Measurements from ENCODE around the gene TRIM63.

TRIM63 gene

GRCh38 chr1:26066857-26067256, 573 bp downstream of the TRIM63 start:
- no peak for TF ChIP-seq CTCF (IDR thresholded peaks at IDR 0.05; ENCODE audit: low read depth, low read length)
- DNase-seq (ENCODE audit: extremely low read depth, low read depth): no peak

GRCh38 chr1:26066160-26066559, 1.3 kb downstream of the TRIM63 start:
- TF ChIP-seq CTCF (IDR thresholded peaks at IDR 0.05; ENCODE audit: low read depth, low read length): no peak
- DNase-seq (ENCODE audit: extremely low read depth, low read depth): no peak

DNA sequence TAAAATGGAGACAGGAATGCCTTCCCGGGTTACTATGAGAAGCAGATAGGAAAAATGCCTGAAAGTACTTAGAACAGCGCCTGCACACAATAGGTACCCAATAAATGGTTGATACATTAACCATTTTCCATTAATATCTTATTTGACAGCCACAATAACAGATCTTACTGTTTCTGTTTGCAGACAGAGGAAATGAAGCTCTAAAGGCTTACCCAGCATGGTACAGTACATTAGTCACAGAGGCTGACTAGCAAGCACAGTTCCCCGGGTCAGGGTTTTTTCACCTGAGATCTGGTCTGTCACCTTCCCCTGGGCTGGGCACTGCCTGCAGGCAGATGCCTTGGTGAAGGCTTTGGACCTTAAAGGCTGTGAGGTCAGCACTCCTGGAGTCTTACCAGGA, 2.9 kb downstream of the TRIM63 start:
- no peak for DNase-seq (ENCODE audit: extremely low read depth, low read depth)
- TF ChIP-seq CTCF (IDR thresholded peaks at IDR 0.05; ENCODE audit: low read depth, low read length): no peak

- DNase-seq (ENCODE audit: extremely low read depth, low read depth): no peak
- no peak for TF ChIP-seq CTCF (IDR thresholded peaks at IDR 0.05; ENCODE audit: low read depth, low read length)
These were observed 6.4 kb downstream of the TRIM63 start for GRCh38 chr1:26060832-26061574.

GRCh38 chr1:26059906-26060305, 7.5 kb downstream of the TRIM63 start:
- no peak for TF ChIP-seq CTCF (IDR thresholded peaks at IDR 0.05; ENCODE audit: low read depth, low read length)
- DNase-seq (ENCODE audit: extremely low read depth, low read depth): no peak

DNA sequence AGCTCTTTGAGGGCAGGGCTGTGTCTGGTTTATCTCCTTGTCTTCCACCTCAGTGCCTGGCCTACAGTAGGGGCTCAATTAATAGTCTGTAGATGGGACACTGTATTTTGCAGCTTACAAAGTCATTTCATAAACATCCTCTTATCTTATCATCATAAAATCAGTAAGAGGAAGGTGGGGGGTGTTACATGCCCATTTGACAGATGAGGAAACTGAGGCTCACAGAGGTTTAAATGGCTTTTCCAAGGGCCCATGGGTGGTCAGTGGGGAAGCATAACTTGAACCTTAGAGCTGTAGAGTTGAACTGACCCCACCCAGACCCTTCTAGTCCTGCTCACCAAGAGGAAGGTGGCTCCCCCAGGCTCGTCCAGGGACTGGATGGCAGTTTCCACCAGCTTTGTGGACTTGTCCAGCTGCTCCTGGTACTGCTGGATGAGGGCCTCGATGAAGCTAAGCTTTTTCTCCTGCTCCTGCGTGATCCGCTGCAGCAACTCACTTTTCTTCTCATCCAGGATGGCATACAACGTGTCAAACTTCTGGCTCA, 9.3 kb downstream of the TRIM63 start:
- TF ChIP-seq CTCF (IDR thresholded peaks at IDR 0.05; ENCODE audit: low read depth, low read length): no peak
- no peak for DNase-seq (ENCODE audit: extremely low read depth, low read depth)

DNA sequence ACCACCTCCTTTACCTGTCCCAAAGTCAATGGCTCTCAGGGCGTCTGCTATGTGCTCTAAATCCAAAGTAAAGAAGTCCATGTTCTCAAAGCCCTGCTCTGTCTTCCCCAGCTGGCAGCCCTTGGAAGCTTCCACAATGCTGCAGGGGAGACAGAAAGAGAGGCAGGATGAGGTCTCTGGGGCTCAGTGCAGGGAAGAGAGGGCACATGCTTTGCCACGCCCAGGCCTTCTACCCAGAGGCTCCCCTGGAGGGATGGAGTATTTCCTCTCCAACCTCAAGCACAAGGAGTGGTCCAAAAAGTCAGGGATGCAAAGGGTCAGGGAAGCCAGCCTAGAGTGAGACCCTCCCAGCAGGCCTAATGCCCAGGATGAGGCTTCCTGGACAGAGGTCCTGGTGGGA, 10.2 kb downstream of the TRIM63 start:
- TF ChIP-seq CTCF (IDR thresholded peaks at IDR 0.05; ENCODE audit: low read depth, low read length): no peak
- DNase-seq (ENCODE audit: extremely low read depth, low read depth): no peak
